HG03439 (cell line): Measurements from ENCODE around the gene IL3.

ENCODE experiments used
- ATAC-seq: cut with Tn5 transposase; IDR thresholded peaks from one replicate; pipeline ENCODE4 v1.9.1; 2021; ENCODE audit warnings: mild to moderate bottlenecking, moderate library complexity; ENCODE audit not compliant: unreplicated experiment

Gene IL3

DNA sequence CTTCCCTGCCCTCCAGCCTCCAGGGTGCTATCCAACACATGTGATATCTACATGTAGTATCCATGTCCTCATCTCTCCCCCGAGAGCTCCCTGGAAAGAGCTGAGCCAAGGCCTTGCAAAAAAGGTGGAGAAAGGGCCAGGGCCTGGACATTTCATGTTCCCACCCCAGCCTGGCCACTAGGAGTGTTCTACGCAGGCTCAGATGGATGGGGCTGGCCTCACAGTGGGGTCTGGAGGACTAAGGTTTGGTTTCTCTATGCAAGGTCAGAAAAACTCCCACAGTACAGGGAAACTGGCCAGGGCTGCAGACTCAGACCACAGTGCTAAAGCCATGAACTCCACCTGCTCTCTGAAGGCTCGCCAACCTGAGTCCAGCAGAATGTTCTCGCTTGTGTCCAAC is 11.6 kb downstream of the IL3 start:
- no peak for ATAC-seq

GRCh38 chr5:132072528-132072927 is 12.1 kb downstream of the IL3 start:
- ATAC-seq, result no peak

DNA sequence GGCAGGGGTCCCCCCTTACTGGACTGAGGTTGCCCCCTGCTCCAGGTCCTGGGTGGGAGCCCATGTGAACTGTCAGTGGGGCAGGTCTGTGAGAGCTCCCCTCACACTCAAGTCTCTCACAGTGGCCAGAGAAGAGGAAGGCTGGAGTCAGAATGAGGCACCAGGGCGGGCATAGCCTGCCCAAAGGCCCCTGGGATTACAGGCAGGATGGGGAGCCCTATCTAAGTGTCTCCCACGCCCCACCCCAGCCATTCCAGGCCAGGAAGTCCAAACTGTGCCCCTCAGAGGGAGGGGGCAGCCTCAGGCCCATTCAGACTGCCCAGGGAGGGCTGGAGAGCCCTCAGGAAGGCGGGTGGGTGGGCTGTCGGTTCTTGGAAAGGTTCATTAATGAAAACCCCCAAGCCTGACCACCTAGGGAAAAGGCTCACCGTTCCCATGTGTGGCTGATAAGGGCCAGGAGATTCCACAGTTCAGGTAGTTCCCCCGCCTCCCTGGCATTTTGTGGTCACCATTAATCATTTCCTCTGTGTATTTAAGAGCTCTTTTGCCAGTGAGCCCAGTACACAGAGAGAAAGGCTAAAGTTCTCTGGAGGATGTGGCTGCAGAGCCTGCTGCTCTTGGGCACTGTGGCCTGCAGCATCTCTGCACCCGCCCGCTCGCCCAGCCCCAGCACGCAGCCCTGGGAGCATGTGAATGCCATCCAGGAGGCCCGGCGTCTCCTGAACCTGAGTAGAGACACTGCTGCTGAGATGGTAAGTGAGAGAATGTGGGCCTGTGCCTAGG is 13.0 kb downstream of the IL3 start, which contains the start of gene CSF2:
CSF2 (plus strand) TSS at position 559 of the 783 bp plus-strand sequence; CDS start at position 594, 35 bp downstream.
- ATAC-seq, result no peak

- ATAC-seq, result no peak
These were observed 13.8 kb downstream of the IL3 start for GRCh38 chr5:132074091-132074771.

GRCh38 chr5:132074772-132075718 is 14.6 kb downstream of the IL3 start:
- no peak for ATAC-seq

- no peak for ATAC-seq
These were observed 15.2 kb downstream of the IL3 start for GRCh38 chr5:132075719-132076077.

GRCh38 chr5:132076202-132076830 is 15.9 kb downstream of the IL3 start:
- no peak for ATAC-seq

- no peak for ATAC-seq
These were observed 16.5 kb downstream of the IL3 start for GRCh38 chr5:132076983-132077382.

- no peak for ATAC-seq
These were observed 18.6 kb downstream of the IL3 start for GRCh38 chr5:132079081-132079480.

DNA sequence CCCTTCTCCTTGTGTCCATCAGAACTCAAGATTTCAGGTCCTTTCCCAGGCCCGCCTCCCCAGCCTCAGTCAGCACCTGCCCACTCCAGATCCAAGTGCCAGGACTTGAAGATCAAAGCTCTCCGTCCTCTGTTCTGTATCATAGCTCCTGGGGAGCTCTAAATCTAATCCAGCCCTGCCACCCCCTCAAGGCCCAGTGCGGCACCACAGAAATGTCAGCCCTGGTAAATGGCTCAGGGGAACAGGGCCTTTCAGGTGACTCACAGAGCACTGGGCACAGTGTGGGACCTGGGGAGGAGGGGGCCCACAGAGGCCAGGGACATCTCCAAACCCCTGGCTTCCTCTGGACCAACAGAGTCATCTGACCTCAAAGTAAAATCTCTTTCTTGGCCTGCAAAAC is 19.2 kb downstream of the IL3 start:
- no peak for ATAC-seq

- no peak for ATAC-seq
These were observed 20.1 kb downstream of the IL3 start for GRCh38 chr5:132080595-132080994.

- ATAC-seq, result no peak
These were observed 21.0 kb downstream of the IL3 start for GRCh38 chr5:132081458-132081857.

- ATAC-seq, result no peak
These were observed 22.0 kb downstream of the IL3 start for GRCh38 chr5:132082329-132083023.

DNA sequence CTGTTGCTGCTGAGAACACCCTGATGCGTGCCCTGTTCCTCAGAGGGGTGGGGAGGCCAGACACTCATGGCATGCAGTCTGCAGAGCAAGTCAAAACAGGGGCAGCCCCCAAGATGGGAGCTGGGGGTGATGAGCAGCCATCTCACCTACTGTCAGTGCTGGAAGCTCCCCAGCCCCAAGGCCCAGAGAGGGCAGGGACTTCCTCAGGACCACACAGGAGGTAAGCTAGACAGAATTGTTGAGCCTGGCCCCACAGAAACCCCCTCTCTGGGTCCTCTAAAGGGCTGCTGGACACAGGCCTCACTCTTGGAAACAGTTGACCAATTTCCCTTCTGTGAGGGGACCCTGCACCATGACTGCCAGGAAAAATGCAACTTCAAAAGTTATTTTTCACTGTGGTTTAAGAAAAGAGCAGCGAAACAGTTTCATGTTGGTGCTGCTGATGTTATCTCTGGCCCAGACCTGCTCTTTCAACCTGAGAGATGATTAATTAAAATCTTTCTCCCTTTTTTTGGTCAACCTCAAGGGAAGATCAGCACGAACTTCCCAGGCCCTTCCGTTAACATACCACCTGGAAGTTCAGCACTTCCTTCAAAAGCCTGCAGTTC is 22.7 kb downstream of the IL3 start:
- no peak for ATAC-seq

GRCh38 chr5:132085686-132086085 is 25.2 kb downstream of the IL3 start:
- ATAC-seq, result no peak

DNA sequence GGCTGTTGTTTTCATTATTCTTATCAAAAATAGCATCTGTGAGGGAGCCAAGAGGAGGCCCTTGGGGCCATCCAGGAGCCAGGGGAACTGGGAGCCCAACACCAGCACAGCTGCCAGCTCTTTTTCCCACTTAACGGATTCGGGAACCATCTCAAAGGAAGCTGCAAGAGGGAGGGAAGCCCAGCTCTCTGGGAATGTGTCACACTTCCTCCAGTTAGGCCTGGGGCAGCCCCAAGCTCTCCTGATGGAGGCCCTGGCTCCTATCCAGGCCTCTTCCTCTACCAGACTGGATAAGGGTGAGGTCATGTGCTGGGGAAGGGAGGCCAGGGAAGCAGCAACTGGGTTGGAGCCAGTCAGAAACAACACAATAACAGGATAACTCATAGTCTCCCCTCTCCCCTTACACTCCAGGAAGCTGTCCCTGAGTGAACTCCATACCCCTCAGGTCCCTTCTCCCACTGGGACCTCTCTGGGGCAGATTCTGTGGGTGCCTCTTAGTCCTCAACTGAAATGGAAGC is 25.9 kb downstream of the IL3 start:
- no peak for ATAC-seq

DNA sequence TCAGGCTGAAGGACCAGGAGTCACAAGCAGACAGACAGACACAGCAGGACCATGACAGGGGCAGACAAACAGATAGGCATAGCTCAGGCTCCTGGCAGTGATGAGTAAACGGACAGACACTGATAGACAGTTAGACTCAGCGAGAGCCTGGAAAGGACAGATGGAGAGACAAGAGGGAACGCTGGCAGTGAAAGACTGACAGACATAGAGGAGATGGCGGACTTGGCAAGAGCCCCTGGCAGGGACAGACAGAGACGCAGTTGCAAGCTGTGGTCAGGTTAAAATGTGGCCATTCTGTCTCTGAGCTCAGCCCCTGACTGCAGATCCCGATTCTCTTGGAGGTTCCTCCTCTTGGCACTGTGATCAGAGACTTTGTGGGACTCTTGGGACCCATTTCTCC is 26.7 kb downstream of the IL3 start:
- no peak for ATAC-seq

DNA sequence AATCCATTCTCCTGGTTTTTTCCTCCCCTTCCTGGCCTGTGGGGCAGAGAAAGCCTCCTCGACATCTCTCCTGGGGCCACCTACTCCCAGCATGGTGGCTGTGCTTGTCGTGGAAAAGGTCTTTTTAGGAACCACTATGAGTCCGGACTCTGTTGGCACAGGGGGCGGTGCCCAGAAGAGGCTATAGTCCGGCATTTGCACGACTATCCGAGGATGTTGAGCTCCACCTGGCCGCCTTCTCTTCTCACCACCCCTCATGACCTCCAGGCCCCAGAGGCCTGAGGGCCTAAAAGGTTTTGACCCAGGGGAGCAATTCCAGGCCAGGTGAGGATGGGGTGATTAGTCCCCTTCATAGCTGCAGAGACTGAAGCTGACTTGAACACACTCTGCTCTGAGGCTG is 27.2 kb downstream of the IL3 start:
- ATAC-seq, result no peak

- no peak for ATAC-seq
These were observed 28.9 kb downstream of the IL3 start for GRCh38 chr5:132089363-132089762.

GRCh38 chr5:132090107-132090506 is 29.7 kb downstream of the IL3 start:
- no peak for ATAC-seq
